Cardiac muscle cell (in vitro differentiated cells and primary cell): ENCODE data around the gene ATP4B. TPM values are rescaled to one million over a fixed set of nuclear protein-coding genes. Genes with fewer than 3 reads are reported as not detected.

Experiments
- DNase-seq, 2 donors: peaks; one replicate each; pipeline versions ENCODE4 v3.0.0 to v3.0.0-alpha.2; 2010 to 2017; ENCODE audit warnings: low read depth in 1 of 2, low spot score in 1 of 2
- H3K27ac ChIP-seq: fragments of 200-600 bp; sonication (generic); 2 replicates; pipeline ENCODE4 v1.5.1; 2016
- H3K27me3 ChIP-seq: fragments of 200-600 bp; sonication (generic); 2 replicates; pipeline ENCODE4 v1.6.0; 2016; ENCODE audit warnings: control low read depth
- H3K36me3 ChIP-seq: fragments of 200-600 bp; sonication (generic); 2 replicates; pipeline ENCODE4 v1.5.1; 2016; ENCODE audit warnings: control low read depth
- H3K4me1 ChIP-seq: fragments of 200-600 bp; sonication (generic); 2 replicates; pipeline ENCODE4 v1.8.1; 2017; ENCODE audit warnings: low read depth, mild to moderate bottlenecking, mixed run types
- H3K4me3 ChIP-seq: fragments of 200-600 bp; sonication (generic); 2 replicates; pipeline ENCODE4 v1.5.1; 2016; ENCODE audit warnings: mild to moderate bottlenecking
- H3K9me3 ChIP-seq: fragments of 200-600 bp; sonication (generic); 2 replicates; pipeline ENCODE4 v1.5.1; 2017; ENCODE audit warnings: low read depth, mild to moderate bottlenecking, control low read depth
- CTCF ChIP-seq: IDR thresholded peaks from 2 replicates; pipeline ENCODE4 v1.5.1; 2012; ENCODE audit warnings: low read depth, mild to moderate bottlenecking, low read length
- polyA plus RNA-seq: library from polyadenylated mRNA; unstranded; fragments of >200 nt; fragmentation: Nextera tagmentation; extraction: Ambion mirVana; gene quantifications from 2 replicates; pipeline ENCODE4 v1.2.1, GENCODE V29; 2016
- total RNA-seq: library from RNA; depleted of rRNA; stranded (reverse); fragments of >200 nt; gene quantifications from 2 replicates; pipeline ENCODE4 v1.2.3, GENCODE V29; 2016

ATP4B gene
- total and polyA plus RNA-seq, 2 experiments from 2014 or later: 0.29 TPM; not detected in 1

GRCh38 chr13:113669231-113669754 lies 11.3 kb upstream of the ATP4B start:
- Histone ChIP-seq H3K4me1 (peaks cover 5% of the 10 kb centered on the region), H3K9me3 (no peaks in the 10 kb centered on the region), H3K27ac (no peak overlapping the region), H3K27me3 (no peaks in the 10 kb centered on the region), H3K4me3 (no peak overlapping the region), H3K36me3 (no peaks in the 10 kb centered on the region)
- DNase-seq: no peak
- TF ChIP-seq CTCF: no peak

- H3K4me1 ChIP-seq: peaks cover 5% of the 10 kb centered on the region
- no peak overlapping the region for H3K4me3 ChIP-seq
- DNase-seq: no peak
- H3K9me3 ChIP-seq: no peaks in the 10 kb centered on the region
- no peaks in the 10 kb centered on the region for H3K36me3 ChIP-seq
- no peak for TF ChIP-seq CTCF
- no peaks in the 10 kb centered on the region for H3K27me3 ChIP-seq
- H3K27ac ChIP-seq: no peak overlapping the region
Observed at GRCh38 chr13:113668491-113668971, 10.5 kb upstream of the ATP4B start.

GRCh38 chr13:113667771-113668490 lies 9.9 kb upstream of the ATP4B start:
- H3K4me3 ChIP-seq: no peak overlapping the region

GRCh38 chr13:113666951-113667701 lies 9.1 kb upstream of the ATP4B start, which contains the start of gene GRK1:
TSS of gene GRK1 (plus strand) at chr13:113667219. CDS start at chr13:113667387, 168 bp downstream.
- H3K36me3 ChIP-seq: no peaks in the 10 kb centered on the region
- H3K4me1 ChIP-seq: peaks cover 5% of the 10 kb centered on the region
- no peak for DNase-seq
- no peak for TF ChIP-seq CTCF
- no peaks in the 10 kb centered on the region for H3K27me3 ChIP-seq
- no peak within 1 kb of the TSS for H3K27ac ChIP-seq
- H3K4me3 ChIP-seq: no peak within 1 kb of the TSS
- H3K9me3 ChIP-seq: no peaks in the 10 kb centered on the region

More at GRCh38 chr13:113667771-113668490, 9.9 kb upstream of the ATP4B start:
- Histone ChIP-seq H3K36me3 (no peaks in the 10 kb centered on the region), H3K4me1 (peaks cover 5% of the 10 kb centered on the region), H3K27me3 (no peaks in the 10 kb centered on the region), H3K27ac (no peak overlapping the region), H3K9me3 (no peaks in the 10 kb centered on the region)
- no peak for DNase-seq
- no peak for TF ChIP-seq CTCF

GRCh38 chr13:113666329-113666670 lies 8.3 kb upstream of the ATP4B start:
- Histone ChIP-seq H3K4me1 (peaks cover 5% of the 10 kb centered on the region), H3K36me3 (no peaks in the 10 kb centered on the region), H3K27ac (no peak overlapping the region), H3K9me3 (no peaks in the 10 kb centered on the region), H3K27me3 (no peaks in the 10 kb centered on the region), H3K4me3 (no peak overlapping the region)
- no peak for DNase-seq
- TF ChIP-seq CTCF: no peak
